GM18870 (cell line): ENCODE results near the gene KRT77.

Source experiments
- ATAC-seq: cut with Tn5 transposase; IDR thresholded peaks from one replicate; pipeline ENCODE4 v1.9.1; 2021; ENCODE audit warnings: moderate library complexity; ENCODE audit not compliant: unreplicated experiment

The KRT77 gene

DNA sequence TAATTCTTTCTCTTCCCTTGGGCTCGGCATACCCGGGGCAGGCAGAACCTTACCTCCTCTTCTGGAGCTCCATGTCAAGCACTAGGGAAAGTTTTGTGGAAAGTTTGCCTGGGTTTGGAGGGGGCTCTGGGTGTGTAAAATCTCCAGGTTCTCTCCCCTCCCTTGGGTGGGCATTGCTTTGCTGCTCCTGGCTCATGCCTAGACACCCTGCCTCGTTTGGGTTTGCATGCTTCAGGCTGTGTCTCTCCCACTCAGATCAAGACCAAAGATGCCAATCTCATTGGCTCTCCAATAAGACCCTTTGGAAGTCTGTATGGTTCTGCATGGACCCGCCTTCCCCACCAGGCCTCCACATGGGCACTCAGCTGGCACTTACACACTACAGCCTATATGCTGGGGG lies 45.1 kb downstream of the KRT77 start:
- ATAC-seq = no peak

DNA sequence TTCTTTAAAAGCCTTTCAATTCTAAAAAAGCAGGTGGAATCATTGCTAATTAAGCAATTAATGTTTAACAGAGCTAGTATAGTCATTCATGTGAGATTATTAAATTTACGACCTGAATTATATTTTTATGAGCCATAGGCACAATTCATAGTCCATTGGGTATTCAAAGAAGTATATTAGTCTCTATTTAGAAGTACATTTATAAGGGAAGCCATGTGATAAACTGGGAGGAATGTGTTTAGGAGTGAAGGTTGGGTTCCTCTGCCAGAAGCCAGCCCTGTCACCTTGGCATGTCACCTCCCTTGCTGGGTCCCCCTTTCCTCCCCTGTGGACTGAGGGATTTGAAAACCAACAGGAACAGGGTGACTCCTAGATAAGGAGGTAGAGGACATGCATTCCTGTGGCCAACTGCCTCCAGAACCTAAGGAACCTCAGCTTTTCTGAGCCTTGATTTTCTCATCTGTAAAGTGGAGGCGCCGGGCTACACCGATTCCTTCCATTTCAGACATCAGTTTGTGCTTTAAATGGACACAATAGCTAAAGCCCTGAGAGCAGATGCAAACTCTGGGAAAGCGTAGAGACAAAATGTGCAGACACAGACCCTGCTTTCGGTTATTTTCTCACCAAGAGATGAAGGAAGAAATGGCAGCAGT lies 45.9 kb downstream of the KRT77 start:
- no peak for ATAC-seq

DNA sequence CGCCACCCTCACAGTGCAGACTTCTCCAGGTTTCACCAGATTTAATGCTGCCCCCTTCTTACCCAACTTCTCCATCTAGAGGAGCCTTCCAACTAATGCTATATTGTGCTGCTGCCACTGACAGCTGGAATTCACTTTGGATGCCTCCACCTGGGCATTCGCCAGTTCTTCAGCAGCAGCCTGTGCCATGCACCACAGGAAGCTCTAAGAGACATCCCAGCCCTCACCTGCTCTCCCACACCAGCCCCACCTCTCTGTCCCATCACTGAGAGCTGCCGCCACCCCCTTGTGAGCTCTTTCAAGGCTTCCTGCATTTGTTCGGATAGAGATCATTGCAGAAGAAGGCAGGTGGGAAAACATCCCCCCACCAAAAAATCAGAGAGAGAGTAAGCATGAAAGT lies 46.7 kb downstream of the KRT77 start:
- no peak for ATAC-seq

DNA sequence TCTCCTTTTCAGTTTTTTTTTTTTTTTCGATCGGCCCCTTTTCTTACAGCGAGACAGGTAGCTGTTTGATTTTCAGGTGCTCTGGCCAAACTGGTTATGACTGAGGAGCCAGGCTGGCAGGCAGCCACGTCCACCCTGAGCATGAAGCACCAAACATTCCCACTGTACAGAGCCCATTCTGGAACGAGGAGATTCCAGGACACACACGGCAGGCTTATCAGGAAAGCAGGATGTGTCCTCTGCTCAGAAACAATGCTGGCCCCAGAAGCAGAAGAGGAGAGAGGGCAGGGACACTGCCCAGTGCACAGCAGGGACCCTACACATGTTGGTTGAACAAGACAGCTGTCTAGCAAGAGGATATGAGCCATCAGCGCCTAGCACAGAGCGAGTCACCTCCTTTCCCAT lies 47.6 kb downstream of the KRT77 start:
- no peak for ATAC-seq

DNA sequence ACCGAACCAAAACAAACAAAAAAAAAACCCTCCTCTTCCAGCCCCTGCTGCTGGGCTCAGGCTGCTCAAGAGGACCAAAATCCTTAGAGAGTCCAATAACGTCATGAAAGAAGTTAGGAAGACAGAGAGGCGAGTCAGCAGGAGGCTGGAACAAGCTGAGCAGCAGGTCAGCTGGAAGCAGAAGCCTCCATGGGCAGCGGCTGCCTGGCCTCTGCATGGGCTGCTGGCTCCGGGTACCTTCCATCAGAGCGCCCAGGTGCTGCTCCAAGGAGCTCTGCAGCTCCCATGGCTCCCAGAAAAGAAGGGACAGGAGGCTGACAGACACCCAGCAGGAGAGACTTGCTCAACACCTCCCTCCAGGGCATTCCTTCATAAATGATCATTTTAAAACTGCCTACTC lies 48.1 kb downstream of the KRT77 start:
- ATAC-seq = no peak

DNA sequence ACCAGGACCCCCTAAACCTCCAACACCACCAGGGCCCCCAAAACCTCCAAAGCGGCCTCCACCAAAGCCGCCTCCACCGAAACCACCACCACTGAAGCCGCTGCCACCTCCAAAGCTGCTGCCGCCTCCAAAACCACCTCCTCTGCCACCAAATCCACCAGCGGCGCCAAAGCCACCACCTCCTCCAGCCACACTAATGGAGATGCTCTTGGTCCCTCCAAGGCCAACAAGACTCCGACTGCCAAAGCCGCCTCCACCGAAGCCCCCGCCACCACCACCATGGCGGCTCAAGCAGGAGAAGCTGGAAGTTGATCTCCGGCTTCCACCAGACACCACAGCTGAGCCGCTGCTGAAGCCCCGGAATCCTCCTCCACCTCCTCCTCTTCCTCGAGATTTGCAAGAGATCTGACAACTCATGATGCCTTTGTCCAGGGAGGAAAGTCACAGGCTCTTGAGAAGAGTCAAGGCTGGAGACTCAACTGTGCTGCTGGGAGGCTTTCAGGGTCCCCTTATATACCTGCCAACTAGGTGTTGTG lies 51.5 kb downstream of the KRT77 start, which contains the start of gene KRT2:
Gene KRT2, minus strand, starts transcription at position 486 of the 536 bp plus-strand sequence. Its CDS starts 69 bp downstream, at position 417.
- no peak for ATAC-seq

DNA sequence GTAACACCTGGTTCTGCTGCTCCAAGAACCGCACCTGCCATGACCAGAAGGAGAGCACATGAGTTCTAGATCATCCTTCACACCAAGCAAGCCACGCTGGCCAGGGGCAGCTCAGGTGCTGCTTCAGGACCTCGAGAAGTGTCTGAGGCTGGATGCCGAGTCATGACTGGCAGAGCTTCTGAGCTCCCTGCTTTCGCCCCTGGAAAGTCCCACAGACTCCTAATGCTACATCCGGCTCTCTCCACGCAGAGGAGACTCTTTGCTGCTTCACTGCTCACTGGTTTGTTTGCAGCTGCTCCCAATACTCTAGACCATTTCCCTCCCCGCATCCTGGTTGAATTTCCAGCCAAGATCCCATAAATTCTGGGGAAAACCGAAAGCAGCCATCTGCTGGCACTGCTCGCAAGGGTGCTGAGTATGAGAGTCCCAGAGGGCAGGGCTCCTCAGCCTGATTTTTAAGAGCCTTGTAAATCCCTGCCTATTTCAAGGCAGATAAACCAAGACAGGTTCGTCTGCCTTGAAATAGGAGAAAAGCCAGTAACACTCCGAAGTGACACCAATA lies 52.7 kb downstream of the KRT77 start:
- ATAC-seq = no peak

DNA sequence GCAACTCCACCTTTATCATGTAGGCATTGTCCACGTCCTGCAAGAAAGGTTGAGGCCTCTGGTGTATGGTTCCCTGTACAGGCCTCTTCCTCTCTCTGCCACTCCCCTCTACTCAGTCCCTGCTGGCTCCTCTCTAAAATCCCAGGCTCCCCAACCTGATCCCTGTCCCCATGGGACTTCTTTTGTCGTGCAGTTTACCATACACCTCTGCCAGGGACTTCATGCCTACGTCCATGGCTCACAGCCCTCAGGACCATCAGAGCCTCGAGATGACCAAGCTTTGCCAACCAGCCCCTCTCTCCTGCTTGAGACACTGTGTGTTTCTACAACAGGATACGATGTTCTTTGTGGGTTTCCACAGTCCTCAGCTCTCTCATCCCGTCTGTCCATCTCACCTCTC lies 54.3 kb downstream of the KRT77 start:
- ATAC-seq = no peak

DNA sequence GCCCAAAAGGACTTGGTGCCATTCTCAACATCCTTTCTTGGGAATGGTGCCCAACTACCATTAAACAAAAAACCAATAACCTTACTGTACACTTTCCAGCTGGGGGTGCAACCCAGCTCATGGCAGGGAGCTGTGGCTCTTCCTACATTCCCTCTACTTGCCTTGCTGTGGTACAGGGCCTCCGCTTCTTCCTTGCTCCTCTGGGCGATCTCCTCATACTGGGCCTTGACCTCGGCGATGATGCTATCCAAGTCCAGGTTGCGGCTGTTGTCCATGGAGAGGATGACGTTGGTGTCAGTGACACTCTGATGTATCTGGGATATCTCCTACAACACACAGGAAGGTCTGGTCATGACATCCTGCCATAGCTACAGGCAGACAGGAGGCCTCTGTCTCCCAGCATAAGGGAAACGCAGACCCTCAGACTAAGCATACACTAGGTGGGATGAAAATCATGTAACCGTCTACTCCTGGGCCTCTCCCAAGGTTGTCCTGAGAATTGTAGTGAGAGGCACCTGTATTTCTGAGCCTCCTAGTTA lies 55.2 kb downstream of the KRT77 start:
- no peak for ATAC-seq

DNA sequence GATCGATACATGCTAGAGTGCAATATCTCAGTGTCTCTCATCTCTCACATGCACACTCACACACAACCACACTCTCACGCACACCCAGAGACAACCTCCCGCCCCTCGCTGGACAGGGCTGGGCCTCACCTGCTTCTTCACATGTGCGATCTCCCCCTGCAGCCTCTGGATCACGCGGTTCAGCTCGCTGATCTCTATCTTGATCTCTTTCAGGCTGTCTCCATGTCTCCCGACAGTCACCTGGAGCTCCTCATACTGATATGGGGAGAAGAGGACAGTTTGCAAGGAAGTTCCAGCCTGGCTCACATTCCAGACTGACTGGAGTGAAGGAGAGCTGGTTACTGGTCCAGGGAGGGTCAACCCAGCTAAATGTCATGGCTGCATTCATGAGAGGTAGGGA lies 55.7 kb downstream of the KRT77 start:
- no peak for ATAC-seq

DNA sequence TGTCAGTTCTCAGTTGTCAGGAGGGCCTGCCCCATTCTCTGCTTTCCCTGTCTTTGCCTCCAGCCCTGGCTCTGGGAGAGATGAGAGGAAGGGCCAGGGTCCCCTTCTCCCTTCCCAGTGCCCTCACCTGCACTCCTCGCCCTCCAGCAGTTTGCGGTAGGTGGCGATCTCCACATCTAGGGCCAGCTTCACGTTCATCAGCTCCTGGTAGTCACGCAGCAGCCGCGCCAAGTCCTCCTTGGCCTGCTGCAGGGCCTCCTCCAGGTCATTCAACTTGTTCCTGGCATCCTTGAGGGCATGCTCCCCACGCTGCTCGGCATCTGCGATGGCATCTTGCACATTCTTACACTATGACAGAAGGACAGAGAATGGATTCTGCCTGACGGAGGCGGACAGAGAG lies 56.7 kb downstream of the KRT77 start:
- no peak for ATAC-seq

DNA sequence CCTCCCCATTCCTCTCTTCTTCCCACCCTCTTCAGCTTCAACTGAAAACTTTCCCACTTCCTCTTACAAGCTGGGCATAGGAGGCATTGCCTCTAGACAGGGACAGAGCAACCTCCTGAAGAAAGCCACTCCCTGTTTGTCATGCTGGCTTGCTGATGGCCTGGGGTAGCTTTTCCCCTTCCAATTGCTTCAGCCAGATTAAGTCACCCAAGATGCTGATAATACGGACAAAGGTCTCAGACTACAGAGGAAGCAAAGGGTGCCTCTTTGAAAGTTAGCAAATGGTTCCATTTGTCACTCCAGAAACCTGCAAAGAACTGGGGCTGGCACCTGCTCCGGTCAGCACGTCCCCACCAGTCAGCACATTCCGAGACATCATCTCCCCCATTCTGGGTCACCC lies 57.3 kb downstream of the KRT77 start:
- no peak for ATAC-seq

DNA sequence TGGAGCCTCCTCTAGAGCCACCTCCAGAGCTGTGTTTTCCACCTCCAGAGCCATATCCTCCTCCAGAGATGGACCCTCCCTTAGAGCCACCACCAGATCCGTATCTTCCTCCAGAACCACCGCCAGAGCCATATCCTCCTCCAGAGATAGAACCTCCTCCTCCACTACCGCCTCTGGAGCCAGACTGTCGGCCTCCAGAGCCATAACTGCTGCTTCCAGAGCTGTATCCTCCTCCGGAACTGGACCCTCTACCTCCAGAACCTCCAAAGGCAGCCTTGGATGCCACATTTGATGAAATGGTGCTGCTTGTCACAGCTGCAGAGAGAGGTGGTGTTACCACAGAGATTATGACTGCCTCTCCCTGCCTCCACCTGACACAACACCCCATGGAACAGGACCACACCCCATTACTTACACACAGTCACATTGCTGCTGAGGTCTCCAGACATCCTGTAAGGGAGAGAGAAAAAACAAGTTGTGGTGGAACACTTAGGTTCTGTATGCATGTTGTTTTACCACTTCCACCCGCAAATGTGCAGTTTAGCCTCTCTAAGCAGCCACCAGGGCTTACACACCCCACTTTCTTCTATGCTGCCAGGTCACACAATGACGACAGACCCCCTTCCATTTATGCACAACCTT lies 58.1 kb downstream of the KRT77 start:
- no peak for ATAC-seq

DNA sequence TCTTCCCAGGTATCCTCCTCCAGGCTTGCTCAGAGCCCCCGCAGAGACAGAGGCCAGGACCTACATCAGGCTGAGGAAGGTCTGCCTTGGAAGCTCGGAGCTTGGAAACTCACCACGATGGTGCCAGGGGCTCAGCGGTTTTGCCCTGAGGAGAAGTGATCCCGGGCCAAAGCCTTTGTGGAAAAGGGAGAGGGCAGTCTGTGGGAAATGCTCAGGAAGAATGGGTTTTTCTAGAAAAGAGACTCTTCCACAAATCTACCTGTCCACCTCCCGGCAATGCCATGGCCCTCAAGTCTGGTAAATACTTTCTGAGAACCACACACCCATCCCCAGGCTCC lies 59.3 kb downstream of the KRT77 start:
- no peak for ATAC-seq

DNA sequence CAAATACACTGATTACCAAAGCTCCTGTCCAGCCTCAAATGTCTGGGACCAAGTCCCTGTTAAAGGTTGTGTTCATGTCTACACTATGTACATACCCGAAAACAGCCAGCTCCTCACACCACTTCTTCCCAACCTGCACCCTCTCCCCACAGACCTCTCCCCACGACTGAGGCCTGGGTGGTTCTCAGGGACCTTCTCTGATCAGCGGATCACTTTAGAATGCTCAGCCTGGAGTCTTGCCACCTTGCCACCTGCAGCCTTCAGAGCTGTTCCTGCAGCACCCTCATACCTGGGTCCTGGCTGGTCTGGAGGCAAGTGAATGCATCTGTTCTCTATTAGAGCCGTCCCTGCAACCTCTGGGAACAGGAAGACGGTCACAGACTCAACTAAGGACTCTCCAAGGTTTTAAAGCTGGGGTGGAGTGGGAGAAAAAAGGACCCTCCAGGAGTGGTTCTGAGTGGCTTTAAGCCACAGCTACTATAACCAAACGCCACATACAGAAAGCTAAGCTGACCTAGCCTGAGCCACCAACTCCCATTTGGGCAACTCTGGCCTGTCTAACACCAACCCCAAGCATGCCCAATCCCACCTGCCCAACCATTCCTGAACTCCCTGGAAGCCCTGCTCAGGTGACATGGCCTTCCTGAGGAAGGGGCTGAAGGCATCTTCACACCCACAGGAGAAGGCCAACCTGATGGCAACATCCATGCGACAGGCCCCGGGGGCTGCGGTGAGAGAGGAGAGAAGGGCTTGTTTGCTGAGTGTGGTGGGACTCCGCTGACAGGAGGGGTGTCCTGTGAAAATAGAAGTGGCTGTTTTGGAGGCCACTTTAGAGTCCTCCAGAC lies 59.9 kb downstream of the KRT77 start:
- ATAC-seq = no peak

DNA sequence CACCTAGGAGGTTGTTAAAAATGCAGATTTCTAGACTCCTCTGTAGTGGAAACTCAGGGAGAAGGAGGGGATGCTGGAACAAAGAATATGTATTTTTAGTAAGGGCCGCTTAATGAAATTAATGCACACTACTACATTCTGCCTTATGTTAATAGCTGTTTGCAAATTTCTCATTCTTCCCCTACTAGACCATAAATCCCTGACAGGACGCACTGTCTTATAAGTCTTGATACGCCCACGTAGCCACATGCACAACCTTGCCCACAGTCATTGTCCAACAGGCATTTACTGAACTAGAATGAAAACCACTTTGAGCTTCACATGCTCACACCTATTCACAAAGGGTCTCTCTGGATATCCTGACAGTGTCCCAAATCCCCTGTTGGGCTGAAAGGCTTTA lies 61.9 kb downstream of the KRT77 start:
- no peak for ATAC-seq
